H9 (cell line): ENCODE data around the gene LARP4B. TPM values are rescaled to one million over a fixed set of nuclear protein-coding genes. Genes with fewer than 3 reads are reported as not detected.

Experiments used
- DNase-seq: peaks from one replicate; pipeline ENCODE4 v3.0.0-alpha.2; 2017
- H2AFZ ChIP-seq: one replicate; pipeline ENCODE4 v1.6.1; 2013; ENCODE audit warnings: mild to moderate bottlenecking, low read length, control low read depth, moderate library complexity
- H2AK5ac ChIP-seq: 2 replicates; pipeline ENCODE4 v1.6.1; 2013; ENCODE audit warnings: low read length, control low read depth, mixed read lengths; ENCODE audit not compliant: insufficient read length
- H2BK120ac ChIP-seq: one replicate; pipeline ENCODE4 v1.6.1; 2013; ENCODE audit warnings: low read depth, mild to moderate bottlenecking, low read length, control low read depth, inconsistent platforms; ENCODE audit not compliant: poor library complexity, severe bottlenecking
- H2BK12ac ChIP-seq: 2 replicates; pipeline ENCODE4 v1.6.1; 2013; ENCODE audit warnings: low read length, control low read depth, mixed read lengths, low read depth; ENCODE audit not compliant: insufficient read length
- H2BK15ac ChIP-seq: 2 replicates; pipeline ENCODE4 v1.6.1; 2013; ENCODE audit warnings: low read depth, low read length, control low read depth
- H2BK20ac ChIP-seq: one replicate; pipeline ENCODE4 v1.6.1; 2013; ENCODE audit warnings: low read depth, mild to moderate bottlenecking, low read length, control low read depth, inconsistent platforms; ENCODE audit not compliant: poor library complexity, severe bottlenecking
- H2BK5ac ChIP-seq: 2 replicates; pipeline ENCODE4 v1.6.1; 2013; ENCODE audit warnings: low read length, control low read depth, mixed read lengths; ENCODE audit not compliant: insufficient read length
- H3K14ac ChIP-seq: 2 replicates; pipeline ENCODE4 v1.6.1; 2013; ENCODE audit warnings: low read length, control low read depth; ENCODE audit not compliant: insufficient read depth
- H3K18ac ChIP-seq: 2 replicates; pipeline ENCODE4 v1.6.1; 2013; ENCODE audit warnings: low read depth, mild to moderate bottlenecking, mixed read lengths, low read length, control low read depth; ENCODE audit not compliant: insufficient read length
- H3K23ac ChIP-seq: 2 replicates; pipeline ENCODE4 v1.6.1; 2013; ENCODE audit warnings: low read length, control low read depth, mixed read lengths, low read depth; ENCODE audit not compliant: insufficient read length
- H3K23me2 ChIP-seq: 2 replicates; pipeline ENCODE4 v1.6.1; 2013; ENCODE audit warnings: low read depth, mild to moderate bottlenecking, mixed read lengths, low read length, control low read depth; ENCODE audit not compliant: insufficient read length, poor library complexity, severe bottlenecking
- H3K27ac ChIP-seq: 2 replicates; pipeline ENCODE4 v1.5.1; 2013; ENCODE audit warnings: low read length, control low read depth, mixed read lengths, low read depth; ENCODE audit not compliant: insufficient read length
- H3K27me3 ChIP-seq: 2 replicates; pipeline ENCODE4 v1.6.1; 2013; ENCODE audit warnings: low read length, control low read depth, inconsistent platforms; ENCODE audit not compliant: insufficient read depth
- H3K4ac ChIP-seq: 2 replicates; pipeline ENCODE4 v1.6.1; 2013; ENCODE audit warnings: low read depth, mild to moderate bottlenecking, control low read depth, inconsistent platforms, low read length, moderate library complexity
- H3K4me1 ChIP-seq: 2 replicates; pipeline ENCODE4 v1.6.1; 2013; ENCODE audit warnings: low read length, control low read depth, inconsistent platforms; ENCODE audit not compliant: insufficient read depth
- H3K4me2 ChIP-seq: 2 replicates; pipeline ENCODE4 v1.6.1; 2013; ENCODE audit warnings: low read length, control low read depth, mixed read lengths; ENCODE audit not compliant: insufficient read length, insufficient read depth
- H3K56ac ChIP-seq: 2 replicates; pipeline ENCODE4 v1.6.1; 2013; ENCODE audit warnings: low read depth, mild to moderate bottlenecking, mixed read lengths, low read length, control low read depth; ENCODE audit not compliant: insufficient read length
- H3K79me1 ChIP-seq: 2 replicates; pipeline ENCODE4 v1.6.1; 2013; ENCODE audit warnings: low read depth, mild to moderate bottlenecking, moderate library complexity, low read length, control low read depth, inconsistent platforms; ENCODE audit not compliant: insufficient read depth, poor library complexity, severe bottlenecking
- H3K79me2 ChIP-seq: 2 replicates; pipeline ENCODE4 v1.6.1; 2013; ENCODE audit warnings: low read length, control low read depth, inconsistent platforms; ENCODE audit not compliant: insufficient read depth
- H3K9ac ChIP-seq: 2 replicates; pipeline ENCODE4 v1.6.1; 2013; ENCODE audit warnings: low read length, control low read depth, mixed read lengths; ENCODE audit not compliant: insufficient read length; ENCODE audit errors: extremely low read depth
- H3K9me3 ChIP-seq: one replicate; pipeline ENCODE4 v1.6.1; 2013; ENCODE audit warnings: low read depth, low read length, inconsistent platforms; ENCODE audit not compliant: control insufficient read depth
- H3T11ph ChIP-seq: one replicate; pipeline ENCODE4 v1.6.1; 2013; ENCODE audit warnings: mild to moderate bottlenecking, low read length, control low read depth, inconsistent platforms
- H4K20me1 ChIP-seq: one replicate; pipeline ENCODE4 v1.6.1; 2013; ENCODE audit not compliant: control insufficient read depth, insufficient read length, insufficient read depth
- H4K5ac ChIP-seq: 2 replicates; pipeline ENCODE4 v1.6.1; 2013; ENCODE audit warnings: low read depth, mild to moderate bottlenecking, mixed read lengths, low read length, control low read depth; ENCODE audit not compliant: insufficient read length
- H4K8ac ChIP-seq: replicated peaks from 2 replicates; pipeline ENCODE4 v1.6.1; 2013; ENCODE audit warnings: low read length, control low read depth, mixed read lengths, low read depth; ENCODE audit not compliant: insufficient read length
- H4K91ac ChIP-seq: 2 replicates; pipeline ENCODE4 v1.6.1; 2013; ENCODE audit warnings: low read depth, mild to moderate bottlenecking, moderate library complexity, mixed read lengths, low read length, control low read depth; ENCODE audit not compliant: insufficient read length
- H3K27ac Mint-ChIP-seq, 3 experiments: 2 replicates in 2 of 3; 3 replicates in 1 of 3; pipeline ENCODE4 v1.8.0; 2020 to 2021; ENCODE audit warnings: mixed read lengths in 3 of 3, mild to moderate bottlenecking in 1 of 3, moderate library complexity in 1 of 3
- H3K27me3 Mint-ChIP-seq: 2 replicates; pipeline ENCODE4 v1.8.0; 2021; ENCODE audit warnings: low read depth, mild to moderate bottlenecking, moderate library complexity, mixed read lengths
- H3K36me3 Mint-ChIP-seq, 3 experiments: 2 replicates in 2 of 3; 3 replicates in 1 of 3; pipeline ENCODE4 v1.8.0; 2020 to 2021; ENCODE audit warnings: low read depth in 3 of 3, mixed read lengths in 3 of 3; ENCODE audit not compliant: insufficient read depth in 1 of 3
- H3K4me1 Mint-ChIP-seq, 2 experiments: 2 replicates each; pipeline ENCODE4 v1.8.0; 2020; ENCODE audit warnings: mixed read lengths in 2 of 2
- H3K4me3 Mint-ChIP-seq, 2 experiments: 2 replicates in 1 of 2; 3 replicates in 1 of 2; pipeline ENCODE4 v1.8.0; 2020 to 2021; ENCODE audit warnings: mild to moderate bottlenecking in 2 of 2, mixed read lengths in 2 of 2, moderate library complexity in 1 of 2
- H3K9me3 Mint-ChIP-seq, 2 experiments: 2 replicates in 1 of 2; 3 replicates in 1 of 2; pipeline ENCODE4 v1.8.0; 2020; ENCODE audit warnings: mild to moderate bottlenecking in 2 of 2, mixed read lengths in 2 of 2, moderate library complexity in 1 of 2
- WGBS: extraction: QIAGEN DNeasy Blood & Tissue Kit; methylation state at CpG from one replicate; pipeline ENCODE4 v1.1.7; 2013; ENCODE audit warnings: missing lambda C conversion rate, low lambda C conversion rate, mixed read lengths; ENCODE audit not compliant: insufficient read length; ENCODE audit errors: extremely low coverage; 5-methylcytosine and 5-hydroxymethylcytosine counted together
- total RNA-seq: library from RNA; stranded (reverse); gene quantifications from 2 replicates; pipeline ENCODE4 v1.2.1, GENCODE V29; 2021
- TF ChIP-seq, protein P1 (sequence below): fragments of 200-600 bp; sonication (generic); conservative IDR thresholded peaks from 3 replicates; pipeline ENCODE4 v1.8.0; 2021; ENCODE audit warnings: antibody characterized with exemption, mild to moderate bottlenecking

The LARP4B gene
- total RNA-seq, 1 experiment from 2014 or later = 88.9 TPM

DNA sequence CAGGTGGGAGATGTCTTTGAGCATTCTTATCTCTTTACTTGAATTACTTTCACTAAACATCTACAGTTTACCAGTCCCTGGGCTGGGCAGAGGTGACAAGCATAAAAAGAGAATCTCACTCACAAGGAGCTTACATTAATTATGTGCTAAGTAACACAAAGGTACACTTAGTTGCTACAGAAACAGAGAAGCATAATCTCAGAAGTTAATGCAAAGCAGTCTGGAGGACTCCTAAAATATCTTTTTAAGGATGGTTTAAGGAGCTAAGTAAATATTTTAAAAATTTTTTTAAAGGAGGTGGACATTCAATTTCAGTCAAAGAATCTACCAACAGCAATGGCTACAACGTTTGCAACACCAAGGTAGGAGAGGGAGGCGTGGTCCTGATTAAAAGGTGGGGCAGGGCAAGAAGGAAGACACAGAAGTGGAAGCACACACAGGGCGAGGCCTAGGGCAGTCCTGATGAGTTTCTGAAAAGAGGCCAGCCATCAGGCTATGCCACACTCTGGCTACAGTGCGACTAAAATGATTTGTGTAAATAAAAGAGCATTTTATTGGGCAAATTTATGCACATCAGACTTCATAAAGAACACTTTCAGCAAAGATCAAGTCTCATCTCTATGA, 5.3 kb downstream of the LARP4B start:
- no peak overlapping the region for H2AK5ac ChIP-seq
- no peak overlapping the region for H2BK12ac ChIP-seq
- Mint-ChIP-seq H3K4me1 (peaks cover 41 to 46% of the 10 kb centered on the region in 2 experiments), H3K27me3 (no peaks in the 10 kb centered on the region), H3K4me3 (no peak overlapping the region), H3K9me3 (no peaks in the 10 kb centered on the region), H3K36me3 (peaks cover 12 to 27% (median 21%) of the 10 kb centered on the region in 3 experiments; a peak in 6 of 7 replicates), H3K27ac (peak overlapping the region in 1 of 3 experiments; percentile 73; a peak in 2 of 7 replicates)
- WGBS = no CpG with 5 or more reads among the region's 4 CpGs
- no peak overlapping the region for H3K14ac ChIP-seq
- H4K8ac ChIP-seq = no peak overlapping the region
- no peak overlapping the region for H2BK5ac ChIP-seq
- H3K23me2 ChIP-seq = peaks cover 8% of the 10 kb centered on the region
- no peak overlapping the region for H2AFZ ChIP-seq
- H4K91ac ChIP-seq = no peak overlapping the region
- no peak overlapping the region for H2BK20ac ChIP-seq
- no peak overlapping the region for H3K4me2 ChIP-seq
- H3K79me1 ChIP-seq = peaks cover 11% of the 10 kb centered on the region
- TF ChIP-seq, protein P1, sequence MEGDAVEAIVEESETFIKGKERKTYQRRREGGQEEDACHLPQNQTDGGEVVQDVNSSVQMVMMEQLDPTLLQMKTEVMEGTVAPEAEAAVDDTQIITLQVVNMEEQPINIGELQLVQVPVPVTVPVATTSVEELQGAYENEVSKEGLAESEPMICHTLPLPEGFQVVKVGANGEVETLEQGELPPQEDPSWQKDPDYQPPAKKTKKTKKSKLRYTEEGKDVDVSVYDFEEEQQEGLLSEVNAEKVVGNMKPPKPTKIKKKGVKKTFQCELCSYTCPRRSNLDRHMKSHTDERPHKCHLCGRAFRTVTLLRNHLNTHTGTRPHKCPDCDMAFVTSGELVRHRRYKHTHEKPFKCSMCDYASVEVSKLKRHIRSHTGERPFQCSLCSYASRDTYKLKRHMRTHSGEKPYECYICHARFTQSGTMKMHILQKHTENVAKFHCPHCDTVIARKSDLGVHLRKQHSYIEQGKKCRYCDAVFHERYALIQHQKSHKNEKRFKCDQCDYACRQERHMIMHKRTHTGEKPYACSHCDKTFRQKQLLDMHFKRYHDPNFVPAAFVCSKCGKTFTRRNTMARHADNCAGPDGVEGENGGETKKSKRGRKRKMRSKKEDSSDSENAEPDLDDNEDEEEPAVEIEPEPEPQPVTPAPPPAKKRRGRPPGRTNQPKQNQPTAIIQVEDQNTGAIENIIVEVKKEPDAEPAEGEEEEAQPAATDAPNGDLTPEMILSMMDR = no peak
- DNase-seq = no peak
- no peak overlapping the region for H2BK120ac ChIP-seq
- H3K27ac ChIP-seq = no peak overlapping the region
- no peak overlapping the region for H2BK15ac ChIP-seq
- H3K27me3 ChIP-seq = no peaks in the 10 kb centered on the region
- H3K4me1 ChIP-seq = no peaks in the 10 kb centered on the region; the same call in 1 of the 2 replicates
- no peaks in the 10 kb centered on the region for H3K9me3 ChIP-seq
- H3K79me2 ChIP-seq = peaks cover 82% of the 10 kb centered on the region
- no peak overlapping the region for H4K5ac ChIP-seq
- H3K56ac ChIP-seq = no peak overlapping the region
- no peak overlapping the region for H3T11ph ChIP-seq
- H3K9ac ChIP-seq = no peak overlapping the region
- H3K18ac ChIP-seq = no peak overlapping the region
- no peak overlapping the region for H3K4ac ChIP-seq
- no peak overlapping the region for H3K23ac ChIP-seq
- no peaks in the 10 kb centered on the region for H4K20me1 ChIP-seq
